ENCODE measurements around the gene CATSPER3.

GRCh38 chr5:135032999-135033861 is 65.5 kb downstream of the CATSPER3 start:
- no peak for TF ChIP-seq CTCF (IDR thresholded peaks at IDR 0.05; ENCODE audit: insufficient read depth, low read length)
- no peak for TF ChIP-seq GABPA (IDR thresholded peaks at IDR 0.05; ENCODE audit: low read depth)
- no peak for TF ChIP-seq REST (IDR thresholded peaks at IDR 0.05; ENCODE audit: insufficient replicate concordance, low read depth)
- no peak for TF ChIP-seq POLR2AphosphoS5 (IDR thresholded peaks at IDR 0.05; ENCODE audit: low read depth)
